Panc1 (cell line): ENCODE data around the gene PFN3.

ENCODE experiments used
- CTCF ChIP-seq: fragments of 450-650 bp; IDR thresholded peaks from 2 replicates; pipeline ENCODE4 v1.5.1; 2017; ENCODE audit warnings: mild to moderate bottlenecking
- POLR2AphosphoS5 ChIP-seq: IDR thresholded peaks from 2 replicates; pipeline ENCODE4 v1.6.1; 2012; ENCODE audit warnings: mild to moderate bottlenecking, low read depth, low read length, moderate library complexity
- REST ChIP-seq, 2 experiments: IDR thresholded peaks; 2 replicates each; pipeline ENCODE4 v1.6.1; 2011 to 2012; ENCODE audit warnings: low read depth in 2 of 2, control low read depth in 1 of 2, low read length in 1 of 2, mild to moderate bottlenecking in 1 of 2, moderate library complexity in 1 of 2; ENCODE audit not compliant: insufficient read depth in 1 of 2
- SIN3A ChIP-seq: IDR thresholded peaks from 2 replicates; pipeline ENCODE4 v1.6.1; 2012; ENCODE audit warnings: low read depth, mild to moderate bottlenecking, low read length, moderate library complexity, borderline replicate concordance; ENCODE audit not compliant: insufficient read depth
- TCF7L2 ChIP-seq: IDR thresholded peaks from 2 replicates; pipeline ENCODE4 v1.6.1; 2011; ENCODE audit warnings: mild to moderate bottlenecking, low read depth, low read length, inconsistent platforms

- TF ChIP-seq CTCF (no peak), SIN3A (no peak), REST (IDR thresholded peaks at IDR 0.05; ENCODE audit: insufficient read depth in 1 of 2, low read depth in 2 of 2, low read length in 1 of 2) (no peak), TCF7L2 (no peak), POLR2AphosphoS5 (no peak; the same call in 1 of the 2 replicates)
Observed at GRCh38 chr5:177435847-177436536, 35.5 kb upstream of the PFN3 start.
